Suppressor macrophage treated with lipopolysaccharide for 1 hour (primary cell): ENCODE results near the gene DYNC2I2.
"Not testable (repeated sequence)": the region's sequence is repeated elsewhere in the genome, so short reads cannot be mapped to it uniquely, and the experiment has no call there.

Source experiments
- DNase-seq, 3 donors: peaks; one replicate each; pipeline ENCODE4 v3.0.0-alpha.2; 2020 to 2022

Gene DYNC2I2

GRCh38 chr9:128611600-128612394 is 44.9 kb downstream of the DYNC2I2 start:
- no peak for DNase-seq

DNA sequence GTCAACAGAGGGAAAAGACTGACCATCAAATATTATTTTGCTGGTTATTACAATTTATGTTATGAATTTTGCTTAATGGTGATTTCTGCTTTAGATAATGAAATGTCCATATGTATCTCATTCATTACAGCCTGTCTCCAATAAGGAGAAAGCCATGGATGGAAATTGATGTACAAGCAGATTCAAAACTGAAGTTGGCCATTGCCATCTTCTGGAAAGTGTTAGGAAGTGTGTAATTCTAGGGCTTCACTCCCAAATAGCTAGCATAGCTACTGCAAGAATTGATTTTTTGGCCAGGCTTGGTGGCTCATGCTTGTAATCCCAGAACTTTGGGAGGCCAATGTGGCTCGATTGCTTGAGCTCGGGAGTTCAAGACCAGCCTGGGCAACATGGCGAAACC is 45.8 kb downstream of the DYNC2I2 start:
- DNase-seq, result no peak

- no peak for DNase-seq
Observed at GRCh38 chr9:128607642-128608350, 48.9 kb downstream of the DYNC2I2 start.

- no peak for DNase-seq
Observed at GRCh38 chr9:128603697-128604096, 53.0 kb downstream of the DYNC2I2 start.

DNA sequence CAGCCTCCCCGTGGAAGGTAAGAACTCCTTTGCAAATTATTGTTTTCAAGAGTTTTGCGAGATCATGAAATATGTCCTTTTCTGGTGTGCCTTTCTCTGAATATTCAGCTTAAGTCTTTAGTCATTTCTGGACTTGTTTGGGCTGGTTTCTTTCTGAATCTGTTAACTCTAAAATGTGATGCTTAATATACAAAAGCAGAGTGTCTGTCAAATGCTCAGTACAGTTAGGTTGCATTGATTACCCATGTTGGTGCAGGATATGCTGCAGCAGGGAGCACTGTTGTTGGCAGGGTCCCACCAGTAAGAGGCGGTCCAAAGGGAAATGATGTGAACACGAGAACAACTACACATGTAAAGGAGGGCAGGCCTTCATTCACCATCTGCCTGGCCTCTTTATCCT is 56.5 kb downstream of the DYNC2I2 start:
- no peak for DNase-seq

GRCh38 chr9:128595471-128595870 is 61.2 kb downstream of the DYNC2I2 start:
- DNase-seq, result no peak

GRCh38 chr9:128593856-128594255 is 62.8 kb downstream of the DYNC2I2 start:
- no peak for DNase-seq

DNA sequence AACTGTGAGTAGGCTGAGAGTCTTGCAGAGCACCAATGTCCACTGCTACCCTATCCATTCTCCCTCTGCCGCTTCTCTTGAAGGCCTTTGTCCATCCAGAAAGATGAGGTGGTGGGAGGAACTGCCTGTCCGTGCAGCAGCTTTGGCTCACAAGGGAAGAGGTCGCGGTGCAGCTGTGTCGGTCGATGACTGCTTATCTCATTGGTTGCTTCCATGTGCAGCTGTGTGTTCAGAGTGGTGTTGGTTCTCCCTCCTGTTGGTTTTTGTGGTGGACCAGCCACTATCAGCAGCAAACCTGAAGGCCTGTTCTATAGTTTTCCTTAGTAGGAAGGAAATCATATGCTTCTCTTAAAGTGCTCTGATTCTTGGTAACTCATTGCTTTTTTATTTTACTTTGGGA is 63.6 kb downstream of the DYNC2I2 start:
- no peak for DNase-seq

DNA sequence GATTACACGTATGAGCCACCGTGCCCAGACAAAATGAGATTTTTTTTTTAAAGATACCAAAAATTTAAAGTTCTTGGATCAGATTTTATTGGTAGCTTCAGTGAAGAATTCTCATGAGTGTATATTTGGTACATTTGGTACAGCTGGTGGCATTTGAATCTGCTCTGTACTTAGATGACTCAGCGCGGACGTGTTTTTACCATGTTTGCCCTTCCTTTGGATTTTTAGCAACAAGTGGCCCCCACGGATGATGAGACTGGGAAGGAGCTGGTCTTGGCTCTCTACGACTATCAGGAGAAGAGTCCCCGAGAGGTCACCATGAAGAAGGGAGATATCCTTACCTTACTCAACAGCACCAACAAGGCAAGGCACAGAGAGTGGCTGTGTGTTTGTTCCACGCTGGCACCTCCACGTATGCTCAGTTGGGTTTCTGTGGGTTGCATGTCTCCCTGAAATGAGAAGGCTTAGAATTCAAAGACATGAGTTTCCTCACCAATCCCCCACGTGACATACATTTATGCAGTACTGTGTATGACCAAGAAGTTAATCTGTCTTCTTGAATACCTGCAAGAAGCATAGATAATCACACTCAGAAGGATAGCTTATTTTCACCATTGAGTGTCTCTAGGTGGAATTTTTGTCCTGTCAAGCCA is 67.9 kb downstream of the DYNC2I2 start:
- no peak for DNase-seq

DNA sequence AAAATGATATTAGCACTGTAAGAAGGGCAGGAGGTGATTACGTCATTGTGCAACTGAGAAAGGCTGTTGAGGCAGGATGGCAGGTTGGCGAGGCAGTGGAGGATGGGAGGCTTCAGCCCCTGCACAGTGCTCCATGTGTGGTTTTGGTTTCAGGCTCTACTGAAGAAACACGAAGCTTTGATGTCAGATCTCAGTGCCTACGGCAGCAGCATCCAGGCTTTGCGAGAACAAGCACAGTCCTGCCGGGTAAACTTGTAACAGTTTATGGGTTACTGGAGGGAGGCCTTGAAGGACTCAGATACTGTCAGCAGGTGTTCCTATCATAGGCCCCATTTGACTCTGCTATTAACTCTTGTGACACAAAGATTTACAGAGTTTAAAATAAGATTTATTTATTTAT is 69.2 kb downstream of the DYNC2I2 start:
- no peak for DNase-seq

DNA sequence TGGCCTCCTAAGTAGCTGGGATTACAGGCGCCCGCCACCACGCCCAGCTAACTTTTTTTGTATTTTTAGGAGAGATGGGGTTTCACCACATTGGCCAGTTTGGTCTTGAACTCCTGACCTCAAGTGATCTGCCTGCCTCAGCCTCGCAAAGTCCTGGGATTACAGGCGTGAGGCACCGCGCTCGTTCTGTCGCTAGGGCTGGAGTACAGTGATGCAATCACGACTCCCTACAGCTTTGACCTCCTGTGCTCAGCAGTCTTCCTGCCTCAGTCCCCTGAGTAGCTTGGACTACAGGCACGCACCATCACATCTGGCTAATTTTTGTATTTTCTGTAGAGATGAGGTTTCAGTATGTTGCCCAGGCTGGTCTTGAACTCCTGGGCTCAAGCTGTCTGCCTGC is 69.7 kb downstream of the DYNC2I2 start:
- not testable (repeated sequence) for DNase-seq

DNA sequence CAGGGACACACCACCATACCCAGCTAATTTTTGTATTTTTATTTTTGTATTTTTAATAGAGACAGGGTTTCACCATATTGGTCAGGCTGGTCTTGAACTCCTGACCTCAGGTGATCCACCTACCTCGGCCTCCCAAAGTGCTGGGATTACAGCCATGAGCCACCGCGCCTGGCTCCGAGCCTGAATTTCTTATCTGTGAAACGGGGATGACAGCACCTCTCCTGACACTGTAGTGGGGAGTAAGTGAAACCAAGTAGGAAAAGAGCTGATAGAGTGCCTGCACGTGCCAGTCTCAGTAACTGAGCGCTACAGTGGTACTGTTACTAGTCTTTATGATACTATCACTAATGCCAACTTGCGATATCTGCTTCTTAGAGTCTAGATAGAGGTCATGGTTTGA is 71.5 kb downstream of the DYNC2I2 start:
- not testable (repeated sequence) for DNase-seq
